GM19395 (cell line): ENCODE measurements around the gene AJAP1.

Experiments used
- ATAC-seq: cut with Tn5 transposase; IDR thresholded peaks from one replicate; pipeline ENCODE4 v1.9.1; 2021; ENCODE audit warnings: mild to moderate bottlenecking, moderate library complexity; ENCODE audit not compliant: unreplicated experiment

The AJAP1 gene

DNA sequence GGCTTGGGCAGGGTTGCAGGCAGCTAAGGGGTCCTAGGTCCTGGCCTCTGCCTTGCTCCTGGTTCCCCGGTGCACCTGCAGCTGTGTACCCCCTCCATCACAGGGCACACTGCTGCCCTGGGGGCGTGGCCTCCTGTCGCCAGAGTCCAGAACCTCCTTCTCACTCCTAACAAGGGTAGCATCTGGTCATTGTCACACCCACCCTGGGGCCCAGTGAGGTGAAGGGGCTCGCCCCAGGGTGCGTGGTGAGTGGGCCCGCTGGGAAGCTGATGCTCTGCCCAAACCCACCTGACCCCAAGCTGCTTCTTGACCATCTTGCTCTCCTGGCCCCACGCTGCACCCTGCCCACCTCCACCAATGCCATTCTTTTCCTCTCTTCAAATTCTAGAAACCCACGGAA, 44.5 kb downstream of the AJAP1 start:
- no peak for ATAC-seq

DNA sequence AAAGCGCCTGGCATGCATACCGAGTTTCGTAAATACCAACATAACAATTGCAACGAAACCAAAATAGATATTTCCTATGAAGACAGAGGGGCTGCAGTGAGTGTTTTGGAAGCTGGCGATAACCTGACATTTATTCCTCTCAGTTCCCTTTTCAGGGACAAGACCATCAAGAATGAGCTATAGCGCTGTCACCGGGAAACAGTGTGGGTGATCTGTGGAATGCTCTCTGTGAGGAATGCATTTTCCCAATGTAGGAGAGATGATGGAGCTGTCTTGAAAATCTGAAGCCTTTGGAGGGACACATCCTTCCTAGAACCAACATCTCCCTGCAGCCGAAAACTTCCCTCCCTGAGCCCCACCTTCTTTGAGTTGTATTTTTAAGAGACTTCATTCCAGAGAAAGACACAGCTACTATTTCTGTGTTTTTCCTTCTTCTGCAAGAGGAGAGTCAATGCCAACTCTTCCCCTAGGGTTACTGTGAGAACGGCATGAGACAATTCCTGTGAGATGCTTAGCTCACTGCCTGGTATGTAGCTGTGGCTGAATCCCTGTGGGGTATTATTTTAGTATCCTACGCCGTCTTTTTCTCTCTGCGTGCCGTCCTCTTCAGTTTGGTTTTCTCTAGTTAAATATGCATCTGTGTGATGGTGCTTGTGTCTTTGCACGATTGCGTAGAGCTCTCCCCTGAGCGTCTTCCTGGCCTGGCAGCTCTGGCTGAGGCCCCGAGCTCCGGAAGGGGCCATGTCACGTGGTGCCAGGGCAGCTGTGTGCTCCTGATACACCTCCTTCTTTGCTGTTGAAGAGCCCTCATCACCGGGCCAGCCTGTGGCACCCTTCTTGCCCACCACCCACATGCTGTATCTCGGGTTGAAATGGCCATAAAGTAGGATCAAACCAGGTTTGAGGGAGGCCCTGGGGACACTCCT, 45.2 kb downstream of the AJAP1 start:
- no peak for ATAC-seq

DNA sequence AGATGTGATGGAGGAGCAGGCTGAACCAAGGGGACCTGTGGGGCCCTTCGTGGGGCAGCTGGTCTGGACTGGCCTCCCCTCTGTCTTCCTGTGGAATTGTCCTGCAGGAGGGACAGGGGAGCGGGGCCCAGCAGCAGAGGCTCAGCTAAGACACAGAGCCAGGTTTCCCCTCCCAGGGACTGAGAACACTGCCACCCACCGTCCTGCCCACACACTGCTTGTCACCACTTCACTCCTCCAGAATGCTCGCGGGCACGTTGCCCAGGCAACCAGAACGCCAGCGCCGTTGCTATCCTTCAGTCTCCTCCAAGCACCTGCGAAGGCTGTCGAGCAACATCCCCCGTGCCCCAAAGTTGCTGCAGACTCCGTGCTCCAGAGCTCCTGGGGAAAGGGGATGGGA, 46.4 kb downstream of the AJAP1 start:
- no peak for ATAC-seq

DNA sequence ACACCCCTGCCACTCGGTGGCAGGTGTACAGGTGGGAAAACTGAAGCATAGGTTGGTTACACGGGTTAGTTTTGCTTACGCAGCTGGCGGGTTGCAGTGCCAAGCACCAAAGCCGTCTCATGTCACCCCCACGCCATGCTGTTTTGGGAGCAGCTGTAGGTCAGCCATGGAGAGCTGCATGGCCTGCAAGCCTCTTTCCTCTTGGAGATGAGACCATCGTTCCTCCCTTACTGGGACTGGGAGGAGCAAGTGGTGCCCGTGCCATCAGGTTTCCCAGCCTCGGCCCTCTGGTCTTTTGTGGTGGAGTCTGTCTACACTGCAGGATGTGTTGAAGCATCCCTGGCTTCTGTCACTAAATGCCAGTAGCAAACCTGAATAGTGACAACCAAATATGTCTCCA, 46.9 kb downstream of the AJAP1 start:
- no peak for ATAC-seq

DNA sequence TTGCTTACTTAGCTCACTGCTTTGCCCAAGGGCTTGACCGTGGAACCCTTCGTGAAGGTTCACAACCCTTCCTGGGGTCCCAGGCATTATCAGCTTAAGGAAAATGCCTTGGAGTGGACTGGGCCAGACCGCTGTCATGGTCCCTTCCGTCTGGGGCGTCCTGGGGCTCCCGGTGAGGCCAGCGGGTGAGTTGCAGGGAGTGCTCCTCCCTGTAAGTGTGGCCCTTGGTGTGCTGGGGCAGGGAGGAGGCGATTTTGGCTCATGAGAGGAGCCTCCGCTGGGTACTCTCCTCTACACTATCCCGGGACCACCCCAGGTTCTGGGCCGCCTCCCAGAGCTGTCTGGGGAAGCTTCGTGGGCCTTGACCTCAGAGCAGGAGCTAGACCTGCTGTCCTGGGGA, 48.1 kb downstream of the AJAP1 start:
- ATAC-seq, result no peak

DNA sequence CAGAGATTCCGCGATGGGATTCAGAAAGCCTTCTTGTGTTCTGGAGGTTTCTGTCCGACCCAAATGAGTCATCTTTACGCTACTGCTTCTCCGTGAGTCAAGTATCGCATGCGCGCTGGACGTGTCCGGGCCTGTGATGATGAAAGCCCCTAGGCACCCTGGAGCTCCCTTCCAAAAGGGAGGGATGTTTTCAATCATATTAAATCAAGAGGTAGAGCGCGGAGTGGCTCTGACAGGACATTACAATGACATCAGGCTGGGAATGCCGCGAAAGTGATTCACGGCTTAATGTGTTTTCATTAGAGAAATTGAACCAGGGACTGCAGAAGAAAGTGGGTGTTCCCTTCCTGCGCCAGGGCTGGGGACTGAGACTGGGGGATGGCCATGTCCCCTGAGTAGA, 48.5 kb downstream of the AJAP1 start:
- no peak for ATAC-seq

DNA sequence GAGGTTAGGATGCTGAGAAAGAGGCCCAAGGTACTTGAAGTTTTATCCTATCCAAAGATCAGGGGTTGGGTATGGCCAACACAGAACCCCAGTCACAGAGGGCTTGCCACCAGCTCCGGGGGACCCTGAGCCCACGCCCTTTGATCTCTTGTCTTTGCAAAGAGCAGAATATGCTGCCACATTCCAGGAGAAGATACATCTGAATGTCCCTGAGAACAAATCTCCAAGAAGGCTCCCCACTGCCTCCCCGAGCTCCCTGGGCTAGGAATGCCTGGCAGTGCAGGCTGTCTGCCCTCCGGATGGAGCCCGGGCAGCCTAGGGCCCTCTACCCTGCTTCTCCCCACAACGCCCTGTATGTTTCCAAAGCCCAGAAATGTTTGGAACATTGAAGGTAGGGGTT, 49.2 kb downstream of the AJAP1 start:
- no peak for ATAC-seq

DNA sequence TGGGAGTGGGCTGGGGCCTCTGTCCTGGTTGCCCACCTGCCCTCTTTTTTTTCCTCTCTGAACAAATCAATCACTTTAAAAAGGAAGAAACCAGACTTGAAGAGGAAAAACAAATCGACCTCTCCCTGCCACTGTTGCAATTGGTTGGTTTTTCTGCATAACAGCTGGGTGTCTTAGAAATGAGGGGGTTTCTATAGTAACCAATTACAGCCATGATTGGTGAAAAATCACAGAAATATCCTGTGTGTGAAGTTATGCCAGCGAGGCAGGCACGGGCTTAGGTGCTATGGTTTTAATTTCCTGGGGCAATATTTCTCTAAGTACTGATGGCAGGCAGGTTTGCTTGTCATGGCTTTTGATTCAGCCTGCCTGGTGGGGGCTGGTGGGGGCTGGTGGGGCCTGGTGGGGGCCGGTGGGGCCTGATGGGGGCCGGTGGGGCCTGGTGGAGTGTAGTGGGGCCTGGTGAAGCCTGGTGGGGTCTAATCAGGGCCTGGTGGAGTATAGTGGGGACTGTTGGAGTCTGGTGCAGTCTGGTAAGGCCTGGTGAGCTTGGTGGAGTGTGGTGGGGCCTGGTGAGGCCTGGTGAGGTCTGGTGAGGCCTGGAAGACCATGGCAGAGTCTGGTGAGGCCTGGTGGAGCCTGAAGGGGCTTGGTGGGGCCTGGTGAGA, 54.6 kb downstream of the AJAP1 start:
- ATAC-seq, result no peak

DNA sequence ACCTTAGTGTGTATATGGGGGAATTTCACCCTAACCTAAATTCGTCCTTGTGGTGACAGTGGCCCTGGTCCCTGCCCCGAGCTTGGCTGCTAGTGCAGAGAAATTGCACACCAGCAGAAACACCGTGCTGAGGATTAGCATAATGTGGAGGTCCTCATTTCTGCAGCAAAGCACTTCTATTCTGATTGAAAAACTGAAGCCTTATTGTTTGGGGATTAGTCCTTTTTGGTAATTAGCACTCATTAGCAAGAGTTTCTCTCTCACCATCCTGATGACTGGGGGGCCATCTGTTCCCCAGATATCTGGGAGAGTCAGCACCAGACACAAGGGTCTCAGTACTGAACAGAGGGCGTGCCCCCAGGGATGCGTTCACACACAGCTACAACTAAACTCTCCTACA, 55.2 kb downstream of the AJAP1 start:
- no peak for ATAC-seq

DNA sequence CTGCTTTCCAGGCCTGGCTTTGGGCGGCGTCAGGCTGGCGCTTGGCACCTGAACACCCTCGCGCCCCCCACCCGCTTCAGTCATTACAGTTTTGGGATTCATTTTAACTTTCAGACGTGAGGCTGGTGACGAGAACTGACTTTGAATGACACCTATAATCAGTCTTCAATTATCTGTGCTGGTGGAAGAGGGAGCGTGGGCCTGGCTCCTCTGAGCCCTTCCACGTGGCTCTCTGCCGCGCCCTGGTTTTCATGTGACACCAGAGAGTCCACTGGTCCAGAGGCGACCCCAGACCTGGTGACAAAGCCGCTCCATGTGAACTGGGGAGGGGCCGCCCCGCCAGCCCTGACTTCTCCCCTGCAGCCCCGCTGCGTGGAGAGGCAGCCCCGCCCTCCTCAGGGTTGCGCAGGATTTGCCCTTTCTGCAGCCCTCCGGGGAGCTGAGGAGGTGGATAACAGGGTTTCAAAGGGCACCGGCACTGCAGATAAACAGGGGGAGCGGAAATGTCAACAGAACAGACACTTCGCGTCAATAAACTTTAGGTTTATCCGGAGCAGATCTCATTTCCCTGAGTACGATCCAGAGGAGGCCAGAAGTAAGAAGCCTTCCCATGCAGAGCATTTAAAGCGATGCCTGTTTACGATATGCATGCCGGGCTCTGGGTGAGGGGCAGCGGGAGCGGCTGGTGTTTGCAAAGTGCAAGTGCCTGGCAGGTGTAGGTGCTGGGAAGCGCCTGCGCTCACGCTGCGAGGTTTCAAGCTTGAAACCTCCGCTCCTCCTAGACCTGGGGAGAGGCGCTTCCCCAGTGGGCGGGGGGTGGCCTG, 56.4 kb downstream of the AJAP1 start:
- no peak for ATAC-seq

DNA sequence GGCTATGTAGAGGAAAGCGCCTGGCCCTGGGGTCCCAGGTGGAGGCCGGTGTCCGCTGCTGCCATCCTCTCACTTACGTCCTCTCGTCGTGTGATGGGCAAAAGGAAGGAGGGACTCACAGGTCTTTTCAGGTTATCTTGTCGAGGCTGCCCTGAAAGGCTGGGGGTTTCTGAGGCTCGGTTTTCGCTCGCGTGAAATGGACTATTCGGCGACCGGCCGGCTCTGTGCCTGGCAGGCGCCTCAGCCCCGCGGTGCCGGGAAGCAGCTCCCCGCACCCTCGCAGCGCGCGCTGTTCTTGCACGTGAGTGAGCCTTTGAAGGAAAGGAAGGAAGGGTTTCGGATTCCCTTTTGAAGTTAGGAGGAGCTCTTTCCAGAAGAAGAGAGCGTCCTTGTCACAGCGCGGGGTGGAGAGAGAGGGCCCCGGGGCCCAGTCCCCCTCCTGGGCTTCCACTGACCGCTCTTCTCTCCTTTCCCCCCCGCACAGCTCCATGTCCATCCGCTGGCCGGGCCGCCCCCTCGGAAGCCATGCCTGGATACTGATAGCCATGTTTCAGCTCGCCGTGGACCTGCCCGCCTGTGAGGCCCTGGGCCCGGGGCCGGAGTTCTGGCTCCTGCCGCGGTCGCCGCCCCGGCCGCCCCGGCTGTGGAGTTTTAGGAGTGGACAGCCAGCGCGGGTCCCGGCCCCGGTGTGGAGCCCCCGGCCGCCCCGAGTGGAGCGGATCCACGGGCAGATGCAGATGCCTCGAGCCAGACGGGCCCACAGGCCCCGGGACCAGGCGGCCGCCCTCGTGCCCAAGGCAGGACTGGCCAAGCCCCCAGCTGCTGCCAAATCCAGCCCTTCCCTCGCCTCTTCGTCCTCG, 57.2 kb downstream of the AJAP1 start:
- ATAC-seq, result no peak

DNA sequence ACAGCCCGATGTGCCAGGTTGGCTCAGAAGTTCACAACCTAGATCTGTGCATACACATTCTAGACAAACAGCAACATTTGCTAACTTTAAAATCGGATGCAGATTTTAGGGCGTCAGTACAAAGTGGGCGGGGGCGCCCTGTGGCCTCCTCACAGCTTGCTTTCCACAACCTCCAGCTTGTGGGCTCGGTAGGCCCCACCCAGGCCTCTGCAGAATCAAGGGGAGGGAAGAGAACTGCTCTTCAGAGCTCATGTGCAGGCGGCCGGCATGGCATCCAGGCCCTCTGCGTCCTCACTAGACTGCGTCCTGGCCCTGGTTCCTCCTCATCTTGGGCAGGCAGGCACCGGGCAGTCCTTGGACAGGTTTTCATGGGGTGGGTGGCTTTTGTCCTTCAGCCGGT, 59.3 kb downstream of the AJAP1 start:
- ATAC-seq, result no peak

DNA sequence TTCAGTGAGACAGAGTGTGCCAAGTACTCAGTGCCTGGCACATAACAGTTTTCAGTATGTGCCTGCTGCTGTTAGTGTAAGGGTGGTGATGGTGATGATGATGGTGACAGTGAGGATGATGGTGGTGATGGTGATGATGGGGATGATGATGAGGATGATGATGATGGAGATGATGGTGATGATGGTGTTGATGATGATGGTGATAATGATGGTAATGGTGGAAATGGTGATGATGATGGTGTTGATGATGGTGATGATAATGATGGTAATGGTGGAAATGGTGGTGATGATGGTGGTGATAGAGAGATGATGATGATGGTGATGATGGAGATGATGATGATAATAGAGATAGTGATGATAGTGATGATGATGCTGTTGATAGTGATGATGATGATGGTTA, 62.0 kb downstream of the AJAP1 start:
- ATAC-seq, result no peak

DNA sequence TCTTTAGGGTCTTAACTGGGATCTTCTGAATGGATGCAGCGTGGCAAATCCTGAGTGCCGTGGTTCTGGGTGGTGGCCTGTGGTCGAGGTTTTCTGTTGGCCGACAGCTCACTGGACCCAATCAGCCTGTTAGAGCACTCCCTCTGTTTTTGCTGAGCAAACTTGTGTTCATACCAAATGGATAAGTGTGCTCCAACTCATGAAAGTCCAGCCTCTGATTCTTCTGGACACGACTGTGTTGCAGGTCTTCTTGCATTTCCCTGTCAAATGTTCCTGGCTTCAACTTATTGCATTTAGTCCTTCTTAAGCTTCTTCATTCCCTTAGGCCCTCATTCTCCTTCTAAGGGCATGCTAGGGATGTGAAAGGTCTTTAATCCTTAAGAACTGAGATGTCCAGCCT, 63.7 kb downstream of the AJAP1 start:
- no peak for ATAC-seq

DNA sequence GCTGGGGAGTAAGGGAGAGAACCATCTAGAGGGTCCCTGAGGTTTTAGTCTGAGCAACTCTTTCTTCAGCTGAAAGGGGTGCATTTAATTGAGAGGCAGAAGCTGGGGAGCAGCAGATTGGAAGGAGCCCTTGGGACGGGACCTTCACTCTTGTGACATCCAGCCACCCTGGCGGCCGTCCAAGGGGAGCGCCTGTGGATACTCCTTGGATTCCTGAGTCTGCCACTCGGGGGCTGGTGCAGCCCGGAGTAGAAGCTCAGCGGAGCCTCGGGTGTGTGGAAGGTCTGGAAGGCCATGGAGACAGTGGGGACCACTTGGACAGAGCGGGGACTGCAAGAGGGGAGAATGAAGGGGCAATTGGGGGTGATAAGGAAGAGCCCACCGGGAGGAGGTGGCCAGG, 68.7 kb downstream of the AJAP1 start:
- no peak for ATAC-seq

DNA sequence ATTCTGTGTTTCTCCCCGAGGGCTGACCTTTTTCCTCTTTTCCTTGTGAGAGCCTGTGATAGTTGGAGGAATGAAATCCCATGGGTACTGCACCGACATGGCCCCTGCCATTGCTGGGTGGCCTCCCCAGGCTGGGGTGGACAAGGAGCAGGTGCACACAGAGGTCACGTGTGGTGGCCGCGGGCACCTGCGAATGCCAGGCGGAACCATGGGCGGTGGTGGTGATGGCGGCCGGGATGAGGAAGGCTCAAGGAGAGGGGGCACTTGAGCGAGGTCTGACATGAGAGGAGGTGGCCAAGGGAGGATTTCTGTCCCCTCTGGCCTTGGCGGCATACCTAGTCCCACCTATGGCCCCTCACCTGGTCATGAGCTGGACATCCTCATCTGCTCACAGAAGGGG, 69.6 kb downstream of the AJAP1 start:
- ATAC-seq, result no peak

DNA sequence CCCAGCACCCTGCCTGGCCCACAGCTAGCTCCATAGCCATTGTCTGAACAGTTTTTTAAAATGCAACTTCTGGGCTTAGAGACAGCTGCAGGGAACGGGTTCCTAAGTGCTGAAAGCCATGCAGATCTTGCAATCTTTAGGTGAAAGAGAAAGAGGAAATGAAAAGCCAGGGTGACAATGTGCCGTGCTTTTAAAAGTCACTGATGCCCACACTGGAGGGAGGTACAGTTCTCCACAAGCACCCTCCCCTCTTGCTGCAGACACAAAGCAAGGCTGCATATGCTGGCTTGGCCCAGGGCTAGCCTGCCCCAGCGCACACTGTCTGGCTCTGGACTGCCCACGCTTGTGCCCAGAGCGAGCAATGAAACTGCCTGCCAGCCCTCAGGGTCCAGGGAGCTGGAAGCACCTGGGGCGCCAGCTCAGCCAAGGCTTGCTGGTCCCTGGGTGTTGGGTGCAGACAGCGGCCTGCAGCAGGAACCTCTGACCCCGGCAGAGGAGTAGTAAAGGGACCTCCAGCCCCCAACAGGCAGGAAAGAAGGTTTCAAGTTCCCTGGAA, 70.4 kb downstream of the AJAP1 start:
- ATAC-seq, result no peak

DNA sequence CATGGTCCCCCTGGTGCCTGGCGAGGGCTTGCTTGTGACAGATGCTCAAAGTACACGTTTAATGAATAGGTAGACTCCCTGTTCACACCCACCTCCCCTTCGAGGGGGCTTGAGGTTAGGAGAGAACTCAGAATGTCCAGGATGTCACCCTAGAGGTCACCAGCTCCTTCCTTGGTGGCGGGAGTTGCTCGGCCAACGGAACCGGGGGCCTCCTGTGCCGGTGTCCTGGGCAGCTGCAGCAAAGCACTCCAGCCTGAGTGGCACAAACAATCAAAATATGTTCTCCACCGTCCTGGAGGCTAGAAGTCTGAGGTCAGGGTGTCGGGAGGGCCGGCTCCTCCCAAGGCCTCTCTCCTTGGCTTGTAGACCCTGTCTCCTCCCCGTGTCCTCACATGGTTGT, 71.0 kb downstream of the AJAP1 start:
- no peak for ATAC-seq

DNA sequence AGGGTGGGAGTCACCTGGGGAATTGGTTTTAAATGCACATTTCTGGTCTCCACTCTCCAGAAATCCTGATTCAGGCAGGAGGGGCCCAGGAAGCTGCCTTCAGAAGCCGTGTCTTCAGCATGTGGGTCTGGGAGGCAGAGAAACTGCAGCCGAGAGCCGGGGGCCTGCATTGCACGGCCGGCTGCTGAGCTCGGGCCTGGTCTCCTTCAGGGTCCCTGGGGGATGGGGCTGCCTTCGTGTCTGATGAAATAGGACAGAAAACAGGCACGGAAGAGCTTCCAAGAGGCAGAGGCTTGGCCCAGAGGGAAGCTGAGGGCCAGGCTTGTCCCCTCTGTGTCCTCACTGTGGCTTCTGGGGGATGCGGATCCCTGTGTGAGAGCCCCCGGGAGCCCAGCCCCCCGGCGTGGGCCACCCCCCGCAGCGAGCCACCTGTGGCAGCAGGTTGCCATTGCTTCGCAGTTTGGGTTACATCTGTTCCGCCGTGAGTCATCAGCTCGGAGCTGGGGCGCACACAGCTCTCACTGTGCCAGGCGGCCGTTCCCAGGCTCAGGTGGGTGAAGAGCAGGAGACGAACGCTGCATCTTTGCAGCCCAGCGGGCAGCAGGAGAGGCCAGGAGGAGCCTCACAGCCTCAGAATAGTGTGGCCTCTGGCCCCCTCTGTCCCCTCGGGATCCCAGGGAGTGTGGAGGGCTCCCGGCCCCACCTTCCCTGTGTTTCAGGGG, 72.4 kb downstream of the AJAP1 start:
- ATAC-seq, result no peak
